SK-N-SH treated with all-trans-retinoic acid at 6 μM for 48 hours (cell line): ENCODE measurements around the gene CTIF.

Experiments used
- ATAC-seq: fragments of 200-7000 bp; cut with Tn5 transposase; 3 replicates; pipeline ENCODE4 v1.9.1; 2020; ENCODE audit warnings: mild to moderate bottlenecking, moderate library complexity
- ARNTL ChIP-seq: fragments of 450-650 bp; formaldehyde crosslinking; IDR thresholded peaks from 2 replicates; pipeline ENCODE4 v1.5.0; 2020; ENCODE audit warnings: low read depth, mild to moderate bottlenecking, moderate library complexity, borderline replicate concordance
- BACH2 ChIP-seq: fragments of 250-450 bp; sonication (Bioruptor Pico); IDR thresholded peaks from 2 replicates; pipeline ENCODE4 v1.9.0; 2021; ENCODE audit warnings: mild to moderate bottlenecking, borderline replicate concordance
- CREB5 ChIP-seq: fragments of 250-450 bp; sonication (Bioruptor Pico); IDR thresholded peaks from 2 replicates; pipeline ENCODE4 v1.5.1; 2020; ENCODE audit warnings: low read depth, mild to moderate bottlenecking, moderate library complexity
- CSDC2 ChIP-seq: fragments of 250-450 bp; sonication (Bioruptor Pico); IDR thresholded peaks from 2 replicates; pipeline ENCODE4 v1.5.0; 2020; ENCODE audit warnings: mild to moderate bottlenecking, moderate library complexity
- CSRNP3 ChIP-seq: fragments of 250-450 bp; sonication (Bioruptor Pico); IDR thresholded peaks from 2 replicates; pipeline ENCODE4 v1.5.1; 2021; ENCODE audit warnings: mild to moderate bottlenecking, moderate library complexity
- ESRRG ChIP-seq: fragments of 250-450 bp; sonication (Bioruptor Pico); IDR thresholded peaks from 2 replicates; pipeline ENCODE4 v1.6.1; 2021; ENCODE audit warnings: mild to moderate bottlenecking
- GLIS3 ChIP-seq: fragments of 250-450 bp; sonication (Bioruptor Pico); IDR thresholded peaks from 2 replicates; pipeline ENCODE4 v1.5.0; 2020; ENCODE audit warnings: mild to moderate bottlenecking, moderate library complexity
- ISL1 ChIP-seq: fragments of 250-450 bp; sonication (Bioruptor Pico); IDR thresholded peaks from 2 replicates; pipeline ENCODE4 v2.1.2; 2022; ENCODE audit warnings: mild to moderate bottlenecking, moderate library complexity
- OSR1 ChIP-seq: fragments of 250-450 bp; sonication (Bioruptor Pico); IDR thresholded peaks from 2 replicates; pipeline ENCODE4 v1.8.0; 2022; ENCODE audit warnings: moderate library complexity, mild to moderate bottlenecking, inconsistent platforms
- PATZ1 ChIP-seq: fragments of 250-450 bp; sonication (Bioruptor Pico); IDR thresholded peaks from 2 replicates; pipeline ENCODE4 v1.8.0; 2020; ENCODE audit warnings: mild to moderate bottlenecking, moderate library complexity, borderline replicate concordance
- POU6F1 ChIP-seq: fragments of 250-450 bp; sonication (Bioruptor Pico); IDR thresholded peaks from 2 replicates; pipeline ENCODE4 v1.8.0; 2021; ENCODE audit warnings: low read depth, mild to moderate bottlenecking, moderate library complexity, borderline replicate concordance
- PPARA ChIP-seq: fragments of 250-450 bp; sonication (Bioruptor Pico); IDR thresholded peaks from 2 replicates; pipeline ENCODE4 v1.5.0; 2020; ENCODE audit warnings: mild to moderate bottlenecking, borderline replicate concordance
- SNAI2 ChIP-seq: fragments of 250-450 bp; sonication (Bioruptor Pico); IDR thresholded peaks from 2 replicates; pipeline ENCODE4 v1.5.0; 2020; ENCODE audit warnings: mild to moderate bottlenecking, moderate library complexity
- TCF4 ChIP-seq: fragments of 250-450 bp; sonication (Bioruptor Pico); IDR thresholded peaks from 2 replicates; pipeline ENCODE4 v1.8.0; 2021; ENCODE audit warnings: mild to moderate bottlenecking, moderate library complexity, borderline replicate concordance
- TOX ChIP-seq: fragments of 250-450 bp; sonication (Bioruptor Pico); IDR thresholded peaks from 2 replicates; pipeline ENCODE4 v1.8.0; 2021; ENCODE audit warnings: mild to moderate bottlenecking, moderate library complexity, borderline replicate concordance
- TSHZ2 ChIP-seq: fragments of 250-450 bp; sonication (Bioruptor Pico); IDR thresholded peaks from 2 replicates; pipeline ENCODE4 v1.5.0; 2020; ENCODE audit warnings: mild to moderate bottlenecking, moderate library complexity
- ZC3H10 ChIP-seq: fragments of 250-450 bp; sonication (Bioruptor Pico); IDR thresholded peaks from 2 replicates; pipeline ENCODE4 v1.5.1; 2021; ENCODE audit warnings: mild to moderate bottlenecking, moderate library complexity
- ZFP3 ChIP-seq: fragments of 250-450 bp; sonication (Bioruptor Pico); IDR thresholded peaks from 2 replicates; pipeline ENCODE4 v1.5.0; 2020; ENCODE audit warnings: mild to moderate bottlenecking, moderate library complexity
- ZFP30 ChIP-seq: fragments of 450-650 bp; formaldehyde crosslinking; IDR thresholded peaks from 2 replicates; pipeline ENCODE4 v1.5.0; 2022; ENCODE audit warnings: mild to moderate bottlenecking, moderate library complexity
- ZNF565 ChIP-seq: fragments of 450-650 bp; formaldehyde crosslinking; conservative IDR thresholded peaks from 2 replicates; pipeline ENCODE4 v1.5.0; 2020; ENCODE audit warnings: low read depth, mild to moderate bottlenecking, moderate library complexity
- ZNF70 ChIP-seq: fragments of 450-650 bp; formaldehyde crosslinking; IDR thresholded peaks from 2 replicates; pipeline ENCODE4 v1.5.0; 2020; ENCODE audit warnings: mild to moderate bottlenecking, moderate library complexity
- ZNF8 ChIP-seq: fragments of 450-650 bp; formaldehyde crosslinking; IDR thresholded peaks from 2 replicates; pipeline ENCODE4 v1.5.0; 2020; ENCODE audit warnings: mild to moderate bottlenecking, moderate library complexity

CTIF gene

GRCh38 chr18:48519431-48520100 is 19.3 kb upstream of the CTIF start:
- TF ChIP-seq ARNTL (CRISPR knock-in tag) (no peak), BACH2 (no peak), ZNF70 (no peak), GLIS3 (CRISPR knock-in tag) (no peak), ZFP30 (CRISPR knock-in tag) (no peak), ZNF8 (no peak), TSHZ2 (CRISPR knock-in tag) (no peak), POU6F1 (CRISPR knock-in tag) (no peak), ZFP3 (CRISPR knock-in tag) (no peak), CSRNP3 (no peak), ISL1 (CRISPR knock-in tag) (no peak), CSDC2 (no peak), PPARA (CRISPR knock-in tag) (no peak), SNAI2 (CRISPR knock-in tag) (no peak), TOX (CRISPR knock-in tag) (no peak), CREB5 (CRISPR knock-in tag) (no peak), ESRRG (CRISPR knock-in tag) (no peak), OSR1 (CRISPR knock-in tag) (no peak), TCF4 (no peak), PATZ1 (CRISPR knock-in tag) (no peak)
- ATAC-seq: no peak

- no peak for ATAC-seq
- TF ChIP-seq ZNF8 (no peak), ZC3H10 (CRISPR knock-in tag) (no peak), ZFP3 (CRISPR knock-in tag) (no peak), ZNF565 (no peak), CREB5 (CRISPR knock-in tag) (no peak), ESRRG (CRISPR knock-in tag) (no peak), GLIS3 (CRISPR knock-in tag) (no peak), TOX (CRISPR knock-in tag) (no peak), ZFP30 (CRISPR knock-in tag) (no peak), ARNTL (CRISPR knock-in tag) (no peak), TCF4 (no peak), CSDC2 (no peak)
Measured at GRCh38 chr18:48521723-48522122, 17.1 kb upstream of the CTIF start.
